ENCODE results near the gene MGLL.

The MGLL gene

GRCh38 chr3:127820221-127820825, 2.0 kb downstream of the MGLL start:
- peak in 1 of 3 experiments; percentile 2 for TF ChIP-seq CTCF (IDR thresholded peaks at IDR 0.05; ENCODE audit: unreplicated experiment in 3 of 3)
- Mint-ChIP-seq H3K9me3 (peaks cover 3% of the 10 kb centered on the region), H3K27ac (peak overlapping the region; percentile 82 to 94 (median 84)), H3K36me3 (ENCODE audit: low read depth) (no peaks in the 10 kb centered on the region), H3K4me3 (peak overlapping the region; percentile 61 to 96 (median 93)), H3K27me3 (ENCODE audit: low read depth) (peaks cover 27% of the 10 kb centered on the region), H3K4me1 (peaks cover 37% of the 10 kb centered on the region)

DNA sequence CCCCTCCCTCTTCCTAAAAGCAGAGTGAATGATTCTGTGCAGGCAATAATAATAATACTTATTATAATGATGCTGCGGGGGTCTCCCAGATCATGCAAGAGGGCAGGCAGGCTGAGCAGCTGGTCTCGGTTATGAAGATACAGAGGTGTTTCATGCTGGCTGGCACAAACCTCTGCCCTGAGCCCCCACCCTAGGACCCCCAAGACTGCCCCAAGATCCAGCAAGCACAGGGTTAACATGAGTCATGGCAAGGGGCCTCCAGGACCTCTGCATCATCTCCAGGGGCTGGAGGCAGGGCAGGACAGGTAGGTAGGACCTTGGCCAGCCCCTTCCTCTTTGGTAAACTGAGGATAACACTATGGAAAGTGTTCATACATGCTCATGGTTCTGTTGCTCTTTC, 2.7 kb downstream of the MGLL start:
- Mint-ChIP-seq H3K27ac (peak overlapping the region; percentile 82 to 94 (median 84)), H3K4me3 (peak overlapping the region in 1 of 3 experiments; percentile 61), H3K36me3 (ENCODE audit: low read depth) (no peaks in the 10 kb centered on the region), H3K27me3 (ENCODE audit: low read depth) (peaks cover 27% of the 10 kb centered on the region), H3K4me1 (peaks cover 44% of the 10 kb centered on the region), H3K9me3 (peaks cover 3% of the 10 kb centered on the region)
- no peak for TF ChIP-seq CTCF (IDR thresholded peaks at IDR 0.05; ENCODE audit: unreplicated experiment in 3 of 3)

GRCh38 chr3:127819086-127819485, 3.2 kb downstream of the MGLL start:
- Mint-ChIP-seq H3K4me1 (peaks cover 49% of the 10 kb centered on the region), H3K9me3 (peaks cover 3% of the 10 kb centered on the region), H3K4me3 (no peak overlapping the region), H3K27ac (peak overlapping the region in 1 of 3 experiments; percentile 79), H3K36me3 (ENCODE audit: low read depth) (no peaks in the 10 kb centered on the region), H3K27me3 (ENCODE audit: low read depth) (peaks cover 23% of the 10 kb centered on the region)
- no peak for TF ChIP-seq CTCF (IDR thresholded peaks at IDR 0.05; ENCODE audit: unreplicated experiment in 3 of 3)

- peak overlapping the region in 1 of 3 experiments; percentile 59 for H3K27ac Mint-ChIP-seq
- peaks cover 57% of the 10 kb centered on the region for H3K4me1 Mint-ChIP-seq
- no peak for TF ChIP-seq CTCF (IDR thresholded peaks at IDR 0.05; ENCODE audit: unreplicated experiment in 3 of 3)
- no peaks in the 10 kb centered on the region for H3K9me3 Mint-ChIP-seq
- H3K4me3 Mint-ChIP-seq, result no peak overlapping the region
- peaks cover 18% of the 10 kb centered on the region for H3K27me3 Mint-ChIP-seq (ENCODE audit: low read depth)
- H3K36me3 Mint-ChIP-seq (ENCODE audit: low read depth), result no peaks in the 10 kb centered on the region
Observed at GRCh38 chr3:127817406-127817841, 4.9 kb downstream of the MGLL start.

DNA sequence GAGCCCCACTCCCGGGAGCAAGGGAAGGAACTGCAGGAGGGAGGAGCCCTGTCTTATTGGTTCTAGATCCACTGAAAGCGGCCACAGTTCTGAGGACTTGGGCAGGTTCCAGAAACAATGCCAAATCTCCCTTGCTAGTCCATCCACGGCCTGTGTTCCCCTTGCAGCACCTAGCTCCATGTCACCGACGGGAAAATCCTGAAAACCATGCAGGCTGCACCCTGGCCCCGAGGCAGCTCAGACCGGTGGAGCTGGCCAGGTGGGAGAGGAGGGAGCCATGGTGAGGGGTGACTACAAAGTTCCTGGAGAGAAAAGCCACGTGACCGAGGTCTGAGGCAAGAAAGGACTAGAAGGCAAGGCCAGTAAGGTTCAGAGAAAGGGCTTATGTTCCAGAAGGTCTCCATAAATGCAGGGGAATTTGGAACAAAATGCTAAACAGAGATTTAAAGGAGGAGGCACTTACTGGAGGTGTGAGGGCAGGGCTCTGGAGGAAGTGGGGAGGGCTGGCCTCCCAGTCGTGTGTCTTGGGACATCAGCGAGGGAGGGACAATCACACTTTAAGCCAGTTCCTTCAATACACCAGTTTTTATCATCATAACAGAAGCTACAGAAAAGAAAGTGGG, 5.4 kb downstream of the MGLL start:
- Mint-ChIP-seq H3K27ac (peak overlapping the region in 1 of 3 experiments; percentile 59), H3K9me3 (no peaks in the 10 kb centered on the region), H3K4me1 (peaks cover 53% of the 10 kb centered on the region), H3K36me3 (ENCODE audit: low read depth) (peaks cover 2% of the 10 kb centered on the region), H3K27me3 (ENCODE audit: low read depth) (peaks cover 14% of the 10 kb centered on the region), H3K4me3 (no peak overlapping the region)
- TF ChIP-seq CTCF (IDR thresholded peaks at IDR 0.05; ENCODE audit: unreplicated experiment in 3 of 3), result no peak
